GM12801 (cell line): ENCODE results near the gene SMCO1.

ENCODE experiments used
- CTCF ChIP-seq: IDR thresholded peaks from one replicate; pipeline ENCODE4 v1.5.1; 2011; ENCODE audit warnings: control low read depth; ENCODE audit not compliant: insufficient read length; ENCODE audit errors: extremely low read depth

Gene SMCO1

GRCh38 chr3:196493292-196493691 lies 21.9 kb downstream of the SMCO1 start:
- TF ChIP-seq CTCF = no peak

- no peak for TF ChIP-seq CTCF
These were observed 23.1 kb downstream of the SMCO1 start for GRCh38 chr3:196492080-196492479.

GRCh38 chr3:196489747-196490146 lies 25.4 kb downstream of the SMCO1 start:
- TF ChIP-seq CTCF = no peak

- TF ChIP-seq CTCF = no peak
These were observed 28.9 kb downstream of the SMCO1 start for GRCh38 chr3:196486263-196486662.

- no peak for TF ChIP-seq CTCF
These were observed 37.5 kb downstream of the SMCO1 start for GRCh38 chr3:196477678-196478077.

- no peak for TF ChIP-seq CTCF
These were observed 42.9 kb downstream of the SMCO1 start for GRCh38 chr3:196472286-196472685.

- no peak for TF ChIP-seq CTCF
These were observed 43.6 kb downstream of the SMCO1 start for GRCh38 chr3:196471551-196471950.

GRCh38 chr3:196463804-196464203 lies 51.3 kb downstream of the SMCO1 start:
- no peak for TF ChIP-seq CTCF
